ENCODE results near the gene FDXACB1.

Gene FDXACB1

DNA sequence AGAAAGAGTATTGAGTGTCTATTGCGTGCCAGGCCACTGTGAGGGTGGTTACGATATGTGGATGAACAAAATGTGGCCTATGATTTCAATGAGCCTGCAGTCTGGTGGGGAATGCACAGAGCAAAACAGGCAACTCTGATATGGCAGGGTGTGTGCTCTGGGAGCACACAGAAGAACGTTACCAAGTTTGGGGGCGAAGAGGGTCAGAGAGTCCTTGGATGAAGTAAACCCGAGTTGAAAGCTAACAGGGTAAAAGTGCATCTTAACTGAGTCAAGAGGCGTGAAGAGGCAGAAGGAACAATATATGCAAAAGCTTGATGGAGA lies 634 bp upstream of the FDXACB1 start:
- H3K4me3 ChIP-seq (ENCODE audit: low read length) = peak overlapping the region; percentile 86
- TF ChIP-seq, protein P1, sequence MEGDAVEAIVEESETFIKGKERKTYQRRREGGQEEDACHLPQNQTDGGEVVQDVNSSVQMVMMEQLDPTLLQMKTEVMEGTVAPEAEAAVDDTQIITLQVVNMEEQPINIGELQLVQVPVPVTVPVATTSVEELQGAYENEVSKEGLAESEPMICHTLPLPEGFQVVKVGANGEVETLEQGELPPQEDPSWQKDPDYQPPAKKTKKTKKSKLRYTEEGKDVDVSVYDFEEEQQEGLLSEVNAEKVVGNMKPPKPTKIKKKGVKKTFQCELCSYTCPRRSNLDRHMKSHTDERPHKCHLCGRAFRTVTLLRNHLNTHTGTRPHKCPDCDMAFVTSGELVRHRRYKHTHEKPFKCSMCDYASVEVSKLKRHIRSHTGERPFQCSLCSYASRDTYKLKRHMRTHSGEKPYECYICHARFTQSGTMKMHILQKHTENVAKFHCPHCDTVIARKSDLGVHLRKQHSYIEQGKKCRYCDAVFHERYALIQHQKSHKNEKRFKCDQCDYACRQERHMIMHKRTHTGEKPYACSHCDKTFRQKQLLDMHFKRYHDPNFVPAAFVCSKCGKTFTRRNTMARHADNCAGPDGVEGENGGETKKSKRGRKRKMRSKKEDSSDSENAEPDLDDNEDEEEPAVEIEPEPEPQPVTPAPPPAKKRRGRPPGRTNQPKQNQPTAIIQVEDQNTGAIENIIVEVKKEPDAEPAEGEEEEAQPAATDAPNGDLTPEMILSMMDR (conservative IDR thresholded peaks at IDR 0.05; ENCODE audit: low read depth, low read length) = no peak
- no peak for DNase-seq (ENCODE audit: low read depth)

DNA sequence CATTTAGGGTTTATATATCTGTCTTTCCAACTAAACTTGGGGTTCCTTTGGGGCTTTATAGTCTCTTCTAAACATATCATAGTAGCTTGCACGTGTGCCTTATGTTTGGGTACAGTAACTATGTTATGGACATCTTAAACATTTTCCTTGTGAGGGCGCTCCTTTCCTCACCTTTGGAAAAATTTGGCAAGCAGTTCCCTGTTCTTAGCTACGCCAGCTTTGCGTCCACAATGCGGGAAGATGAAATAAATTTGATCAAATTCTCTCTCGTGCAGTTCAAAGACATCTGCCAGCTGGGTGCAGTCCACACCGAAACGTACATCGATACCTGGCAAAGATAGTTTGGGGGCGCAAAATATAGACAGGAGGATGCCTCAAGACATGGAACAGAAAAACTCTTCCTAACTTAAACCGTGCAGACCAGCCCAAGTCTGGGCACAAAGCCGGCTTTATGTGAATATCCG lies 548 bp downstream of the FDXACB1 start:
- H3K4me3 ChIP-seq (ENCODE audit: low read length) = peak overlapping the region; percentile 86
- TF ChIP-seq, protein P1 (conservative IDR thresholded peaks at IDR 0.05; ENCODE audit: low read depth, low read length) = no peak
- DNase-seq (ENCODE audit: low read depth) = no peak

DNA sequence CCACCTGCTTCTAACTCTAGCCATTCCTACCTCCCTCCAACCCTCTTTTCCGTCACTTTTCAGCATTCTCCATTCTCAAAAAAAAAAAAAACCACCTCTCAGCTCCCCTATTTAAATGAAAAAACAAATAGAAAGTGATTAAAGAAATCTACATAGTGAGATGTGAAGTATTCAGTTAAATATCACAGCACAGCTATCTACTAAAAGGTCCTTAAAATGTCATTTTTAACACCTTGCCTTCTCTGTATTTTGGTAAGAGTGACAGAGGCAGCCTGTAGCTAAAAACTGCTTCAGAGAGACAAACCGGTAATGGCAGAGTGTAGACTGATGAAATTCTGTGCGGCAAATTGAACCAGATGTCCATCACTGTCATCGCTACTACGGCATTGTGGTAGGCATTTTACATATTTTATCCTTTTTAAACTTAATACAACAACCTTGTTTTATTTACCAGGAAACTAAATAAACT lies 7.2 kb downstream of the FDXACB1 start:
- no peak for DNase-seq (ENCODE audit: low read depth)
- TF ChIP-seq, protein P1 (conservative IDR thresholded peaks at IDR 0.05; ENCODE audit: low read depth, low read length) = no peak
- peak overlapping the region; percentile 85 for H3K4me3 ChIP-seq (ENCODE audit: low read length)

DNA sequence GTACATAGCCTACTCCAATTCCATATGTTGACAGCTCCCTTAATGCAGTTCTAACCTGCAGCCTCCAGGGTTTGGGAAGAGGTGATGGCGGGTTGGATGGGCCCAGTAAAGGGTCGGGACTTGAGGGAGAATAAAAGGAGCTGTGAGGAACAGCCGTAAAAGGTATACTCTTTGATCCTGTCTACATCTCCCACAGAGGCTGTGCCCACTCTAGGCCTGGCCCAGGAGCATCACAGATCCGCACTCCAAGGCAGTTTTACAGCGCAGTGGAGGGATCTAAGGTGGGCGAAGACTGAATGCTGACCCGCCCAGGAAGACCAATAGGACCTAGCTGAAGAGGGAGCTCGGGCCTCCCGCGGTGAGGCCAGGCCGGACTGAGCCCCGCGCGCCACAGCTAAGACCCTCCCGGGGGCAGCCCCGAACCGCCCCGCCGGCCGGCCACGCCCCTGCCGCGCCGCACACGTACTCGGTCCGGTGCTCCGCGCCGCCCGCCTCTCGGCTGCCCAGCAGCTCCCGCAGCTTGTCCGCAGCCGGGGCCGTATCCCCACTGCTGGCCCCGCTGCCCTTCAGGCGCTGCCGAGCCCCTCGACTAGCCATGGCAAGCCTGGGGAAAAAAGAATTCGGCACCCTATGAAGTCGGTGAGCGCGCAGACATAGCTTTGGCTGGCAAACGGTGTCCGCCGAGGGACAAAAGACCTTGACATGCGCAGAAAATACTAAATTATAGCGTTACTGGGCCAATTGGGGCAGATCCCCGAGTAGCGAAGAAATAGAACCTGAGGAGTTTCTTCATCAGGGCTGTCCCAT lies 7.9 kb downstream of the FDXACB1 start, which contains the start of gene ALG9:
Gene ALG9 (minus strand): TSS at position 696 of the 807 bp plus-strand sequence. CDS start 99 bp downstream, at position 597.
- peak; percentile 53 for DNase-seq (ENCODE audit: low read depth)
- TF ChIP-seq, protein P1 (conservative IDR thresholded peaks at IDR 0.05; ENCODE audit: low read depth, low read length) = peak; percentile 38
- peak within 1 kb of the TSS; percentile 85 for H3K4me3 ChIP-seq (ENCODE audit: low read length)

DNA sequence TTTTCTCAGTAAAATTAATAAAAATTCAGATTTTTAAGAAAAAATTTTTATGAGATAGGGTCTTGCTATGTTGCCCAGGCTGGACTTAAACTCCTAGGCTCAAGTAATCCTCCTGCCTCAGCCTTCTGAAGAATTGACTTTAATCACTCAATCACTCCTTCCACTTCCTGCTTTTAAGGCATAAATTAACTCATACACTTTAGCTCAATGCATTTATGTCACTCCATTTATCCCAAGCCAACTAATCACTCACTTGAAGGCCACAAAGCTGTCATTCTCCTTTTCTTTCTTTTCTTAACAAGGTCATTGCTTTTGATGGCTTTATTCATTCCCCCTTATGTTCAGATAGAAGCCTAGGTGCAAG lies 8.5 kb downstream of the FDXACB1 start:
- no peak for DNase-seq (ENCODE audit: low read depth)
- TF ChIP-seq, protein P1 (conservative IDR thresholded peaks at IDR 0.05; ENCODE audit: low read depth, low read length) = no peak
- H3K4me3 ChIP-seq (ENCODE audit: low read length) = peak overlapping the region; percentile 85

DNA sequence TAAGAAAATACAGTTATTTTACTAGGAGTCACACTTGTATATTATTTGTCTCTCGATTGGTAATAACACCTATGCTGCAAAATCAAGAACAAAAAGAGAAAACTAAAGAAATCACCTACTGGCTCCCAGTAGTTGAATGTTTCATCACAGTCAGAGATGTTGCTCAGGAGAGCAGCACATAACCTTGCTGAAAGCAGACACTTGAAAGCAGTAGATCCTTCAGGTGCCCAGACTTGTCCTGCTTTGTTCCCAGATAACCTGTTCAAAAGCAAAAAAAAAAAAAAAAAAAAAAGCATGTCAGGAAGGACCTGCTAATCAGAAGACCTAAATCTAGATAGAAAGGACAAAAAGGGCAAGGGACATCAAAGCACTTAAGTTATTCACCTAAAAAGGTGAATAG lies 8.9 kb downstream of the FDXACB1 start:
- H3K4me3 ChIP-seq (ENCODE audit: low read length) = no peak overlapping the region
- DNase-seq (ENCODE audit: low read depth) = no peak
- TF ChIP-seq, protein P1 (conservative IDR thresholded peaks at IDR 0.05; ENCODE audit: low read depth, low read length) = no peak

DNA sequence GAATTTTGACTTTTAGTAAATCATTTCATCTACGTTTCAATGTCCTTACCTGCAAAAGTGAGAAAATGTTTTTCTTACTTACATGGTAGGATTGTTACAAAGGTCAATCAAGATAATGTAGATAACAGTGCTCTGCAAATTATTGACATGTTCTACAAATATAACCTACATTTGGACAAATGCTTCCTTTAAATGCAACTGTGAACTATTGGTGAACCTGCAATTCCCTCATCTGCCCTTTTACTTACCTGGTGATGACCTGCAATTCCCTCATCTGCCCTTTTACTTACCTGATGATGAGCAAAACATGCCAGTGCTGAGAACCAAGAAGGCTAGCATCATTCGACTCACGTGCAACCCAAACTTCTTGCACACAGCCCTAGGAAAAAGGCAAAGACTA lies 18.7 kb downstream of the FDXACB1 start:
- TF ChIP-seq, protein P1 (conservative IDR thresholded peaks at IDR 0.05; ENCODE audit: low read depth, low read length) = no peak
- H3K4me3 ChIP-seq (ENCODE audit: low read length) = no peak overlapping the region
- DNase-seq (ENCODE audit: low read depth) = no peak
